ENCODE measurements around the gene HS6ST3. TPM values are rescaled to one million over a fixed set of nuclear protein-coding genes. Genes with fewer than 3 reads are reported as not detected.

Gene HS6ST3
- total RNA-seq, 1 donor from 2014 or later, result not detected

DNA sequence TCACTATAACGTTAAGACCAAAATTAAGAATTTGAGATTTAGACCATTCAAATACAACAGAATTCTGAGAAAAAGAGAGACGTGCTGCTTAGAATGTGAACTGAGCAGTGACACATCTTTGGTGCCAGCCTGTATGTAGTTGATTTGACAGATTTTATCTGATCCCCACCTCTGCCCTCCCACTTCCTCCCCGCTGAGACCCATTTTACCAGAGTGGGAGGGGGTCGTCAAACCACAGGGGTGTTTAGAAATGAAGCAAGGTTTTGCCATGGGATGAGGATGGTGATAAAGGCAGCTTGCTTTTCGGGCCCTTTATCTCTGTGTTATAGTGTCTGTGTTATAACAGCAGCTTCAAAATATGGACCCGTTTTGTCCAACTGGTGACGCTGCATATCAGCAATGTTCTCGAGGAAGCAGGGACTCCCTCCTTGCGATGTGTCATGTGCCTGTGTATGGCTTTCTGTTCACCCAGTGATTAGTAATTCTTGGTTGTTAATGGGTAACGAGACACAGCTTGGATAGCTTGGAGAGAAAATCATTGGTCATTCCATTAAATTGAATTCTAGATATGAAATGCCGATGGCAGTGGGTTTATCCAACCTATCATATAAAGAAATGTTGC lies 125.0 kb downstream of the HS6ST3 start:
- Mint-ChIP-seq H3K27me3 (ENCODE audit: unreplicated experiment) (peaks cover 2% of the 10 kb centered on the region), H3K27ac (ENCODE audit: unreplicated experiment) (no peak overlapping the region), H3K9me3 (ENCODE audit: unreplicated experiment) (no peaks in the 10 kb centered on the region), H3K4me1 (ENCODE audit: unreplicated experiment) (no peaks in the 10 kb centered on the region), H3K4me3 (ENCODE audit: unreplicated experiment) (no peak overlapping the region), H3K36me3 (ENCODE audit: unreplicated experiment) (no peaks in the 10 kb centered on the region)
- no peak for TF ChIP-seq CTCF (IDR thresholded peaks at IDR 0.05)
- DNase-seq (ENCODE audit: extremely low spot score, unreplicated experiment), result no peak

- no peak overlapping the region for H3K4me3 Mint-ChIP-seq (ENCODE audit: unreplicated experiment)
- no peak overlapping the region for H3K27ac Mint-ChIP-seq (ENCODE audit: unreplicated experiment)
- H3K9me3 Mint-ChIP-seq (ENCODE audit: unreplicated experiment), result no peaks in the 10 kb centered on the region
- H3K27me3 Mint-ChIP-seq (ENCODE audit: unreplicated experiment), result peaks cover 2% of the 10 kb centered on the region
- no peak for DNase-seq (ENCODE audit: extremely low spot score, unreplicated experiment)
- no peaks in the 10 kb centered on the region for H3K4me1 Mint-ChIP-seq (ENCODE audit: unreplicated experiment)
- H3K36me3 Mint-ChIP-seq (ENCODE audit: unreplicated experiment), result no peaks in the 10 kb centered on the region
- TF ChIP-seq CTCF (IDR thresholded peaks at IDR 0.05), result no peak
Measured at GRCh38 chr13:96216543-96216942, 126.6 kb downstream of the HS6ST3 start.

DNA sequence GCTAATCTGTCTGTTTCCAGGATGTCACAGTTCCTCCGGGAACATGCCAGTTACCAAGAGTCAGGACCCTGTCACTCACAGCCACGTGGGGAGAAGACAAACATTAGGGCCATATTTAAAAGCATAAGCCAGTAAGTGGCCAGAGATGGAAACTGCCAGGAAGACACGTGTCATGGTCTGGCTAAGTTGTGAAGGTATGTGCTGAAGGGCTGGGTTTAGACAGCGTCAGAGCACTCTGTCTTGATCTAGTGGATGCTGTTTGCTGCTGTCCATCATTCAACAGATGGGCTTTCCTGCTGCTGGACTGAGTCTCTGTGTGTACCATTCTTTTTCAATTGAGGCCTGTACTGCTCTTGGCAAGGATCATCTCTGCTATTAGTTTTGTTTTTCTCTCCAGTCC lies 128.6 kb downstream of the HS6ST3 start:
- no peak for TF ChIP-seq CTCF (IDR thresholded peaks at IDR 0.05)
- Mint-ChIP-seq H3K27ac (ENCODE audit: unreplicated experiment) (no peak overlapping the region), H3K9me3 (ENCODE audit: unreplicated experiment) (no peaks in the 10 kb centered on the region), H3K27me3 (ENCODE audit: unreplicated experiment) (peaks cover 2% of the 10 kb centered on the region), H3K4me1 (ENCODE audit: unreplicated experiment) (no peaks in the 10 kb centered on the region), H3K4me3 (ENCODE audit: unreplicated experiment) (no peak overlapping the region), H3K36me3 (ENCODE audit: unreplicated experiment) (no peaks in the 10 kb centered on the region)
- no peak for DNase-seq (ENCODE audit: extremely low spot score, unreplicated experiment)

DNA sequence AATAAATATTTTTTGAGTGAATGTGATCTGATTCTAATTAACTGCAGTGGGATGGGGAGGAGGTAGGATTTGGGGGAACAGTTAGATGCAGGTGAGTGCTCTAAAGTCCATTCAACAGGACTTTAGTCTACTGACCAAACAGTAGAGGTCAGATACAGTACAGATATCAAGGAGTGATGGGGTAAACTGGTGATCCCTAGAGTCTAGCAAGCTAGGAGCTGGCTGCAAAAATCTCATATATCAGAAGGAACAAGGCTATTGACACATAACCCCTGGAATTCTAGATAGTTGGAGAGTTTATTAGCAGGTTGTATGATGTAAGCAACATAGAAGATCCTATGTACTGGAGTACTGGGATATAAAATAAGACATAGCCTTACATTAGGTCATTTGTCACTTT lies 131.6 kb downstream of the HS6ST3 start:
- H3K9me3 Mint-ChIP-seq (ENCODE audit: unreplicated experiment), result no peaks in the 10 kb centered on the region
- no peak for DNase-seq (ENCODE audit: extremely low spot score, unreplicated experiment)
- TF ChIP-seq CTCF (IDR thresholded peaks at IDR 0.05), result no peak
- H3K4me3 Mint-ChIP-seq (ENCODE audit: unreplicated experiment), result no peak overlapping the region
- H3K27ac Mint-ChIP-seq (ENCODE audit: unreplicated experiment), result no peak overlapping the region
- no peaks in the 10 kb centered on the region for H3K27me3 Mint-ChIP-seq (ENCODE audit: unreplicated experiment)
- H3K36me3 Mint-ChIP-seq (ENCODE audit: unreplicated experiment), result no peaks in the 10 kb centered on the region
- no peaks in the 10 kb centered on the region for H3K4me1 Mint-ChIP-seq (ENCODE audit: unreplicated experiment)

DNA sequence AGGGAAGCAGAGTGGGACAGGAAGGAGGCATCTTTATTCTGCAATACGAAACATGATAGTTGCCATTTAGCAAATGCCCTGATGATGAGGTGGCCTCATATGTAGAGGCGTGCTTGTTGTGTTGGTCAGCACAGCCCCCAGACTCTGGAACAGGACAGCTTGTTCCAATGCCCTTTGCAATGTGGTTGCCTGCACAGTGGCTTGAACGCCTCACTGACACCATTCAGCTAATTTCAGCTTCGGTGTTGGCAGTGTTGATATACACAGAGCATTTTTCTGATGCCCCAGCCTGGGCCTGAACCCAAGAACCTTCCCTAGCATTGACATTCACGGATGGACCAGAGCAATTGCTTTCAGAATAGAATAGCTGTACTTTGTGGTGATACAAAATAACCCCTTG lies 133.3 kb downstream of the HS6ST3 start:
- Mint-ChIP-seq H3K27ac (ENCODE audit: unreplicated experiment) (no peak overlapping the region), H3K9me3 (ENCODE audit: unreplicated experiment) (no peaks in the 10 kb centered on the region), H3K4me3 (ENCODE audit: unreplicated experiment) (no peak overlapping the region), H3K27me3 (ENCODE audit: unreplicated experiment) (no peaks in the 10 kb centered on the region), H3K4me1 (ENCODE audit: unreplicated experiment) (no peaks in the 10 kb centered on the region), H3K36me3 (ENCODE audit: unreplicated experiment) (no peaks in the 10 kb centered on the region)
- no peak for DNase-seq (ENCODE audit: extremely low spot score, unreplicated experiment)
- TF ChIP-seq CTCF (IDR thresholded peaks at IDR 0.05), result no peak
